Activated CD4-positive, alpha-beta memory T cell treated with anti-CD3 and anti-CD28 coated beads for 36 hours (primary cell): Measurements from ENCODE around the gene RPUSD4. TPM values are rescaled to one million over a fixed set of nuclear protein-coding genes. Genes with fewer than 3 reads are reported as not detected.

Experiments used
- CTCF ChIA-PET: fragments of 350-600 bp; sonication (Branson Sonifier 250); formaldehyde crosslinking; loops from one replicate; lab custom pipeline; 2021; ENCODE audit warnings: antibody characterized with exemption, inconsistent platforms; lab: Charles Lee
- POLR2A ChIA-PET: fragments of 350-600 bp; sonication (Branson Sonifier 250); formaldehyde crosslinking; loops from one replicate; lab custom pipeline; 2021; ENCODE audit warnings: antibody characterized with exemption; lab: Charles Lee
- DNase-seq: peaks from one replicate; pipeline ENCODE4 v3.0.0-alpha.2; 2020
- H3K27ac Mint-ChIP-seq: one replicate; pipeline ENCODE4 v1.8.0; 2021; ENCODE audit warnings: mixed read lengths
- H3K27me3 Mint-ChIP-seq: one replicate; pipeline ENCODE4 v1.8.0; 2021; ENCODE audit warnings: mixed read lengths
- H3K36me3 Mint-ChIP-seq: one replicate; pipeline ENCODE4 v1.8.0; 2021; ENCODE audit warnings: mixed read lengths
- H3K4me1 Mint-ChIP-seq: one replicate; pipeline ENCODE4 v1.8.0; 2021; ENCODE audit warnings: low read depth, mixed read lengths
- H3K4me3 Mint-ChIP-seq: one replicate; pipeline ENCODE4 v1.8.0; 2021; ENCODE audit warnings: mild to moderate bottlenecking, mixed read lengths
- H3K9me3 Mint-ChIP-seq: one replicate; pipeline ENCODE4 v1.8.0; 2021; ENCODE audit warnings: mixed read lengths
- intact Hi-C: fragments of 100-400 bp; cut with micrococcal nuclease; formaldehyde crosslinking; loops from one replicate; pipeline ENCODE4 v1.15.1; 2023
- total RNA-seq, 2 experiments: library from RNA; stranded (reverse); gene quantifications; one replicate each; pipeline ENCODE4 v1.2.3, GENCODE V29; 2021

The RPUSD4 gene
- total RNA-seq, 2 experiments from 2014 or later = 32.4 to 34.1 TPM

DNA sequence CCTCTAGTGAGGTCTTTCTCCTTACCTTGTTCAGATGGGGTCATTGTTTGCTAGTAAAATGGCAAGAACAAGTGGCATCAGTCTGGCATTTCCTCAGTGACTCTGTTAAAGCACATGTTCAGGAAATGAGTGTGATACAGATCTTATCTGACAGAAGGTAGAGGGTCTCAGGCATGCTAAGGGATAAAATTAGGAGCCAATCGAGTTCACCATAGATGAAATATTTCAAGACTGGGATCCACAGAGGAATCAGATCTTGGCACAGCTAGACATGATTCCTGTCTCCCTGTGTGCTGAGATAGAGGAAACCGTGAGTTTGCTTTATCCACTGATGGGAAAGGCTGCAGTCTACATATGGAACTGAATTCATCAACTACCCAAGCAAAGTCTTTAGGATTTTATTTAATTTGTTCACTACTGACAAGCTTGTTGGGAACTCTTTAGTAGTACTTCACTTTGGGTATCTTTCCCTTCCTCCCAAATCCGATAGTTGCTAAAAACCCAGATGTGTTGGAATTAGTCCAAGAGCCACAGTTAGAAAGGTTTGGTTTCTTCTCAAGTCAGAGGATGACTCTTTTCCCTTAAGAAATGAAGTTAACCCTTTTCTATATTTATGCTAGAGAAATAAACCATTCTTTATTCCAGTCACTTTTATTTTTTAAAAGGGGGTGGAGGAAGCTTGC, 18.5 kb upstream of the RPUSD4 start:
- Mint-ChIP-seq H3K4me1 (peaks cover 5% of the 10 kb centered on the region), H3K36me3 (peaks cover 6% of the 10 kb centered on the region), H3K9me3 (no peaks in the 10 kb centered on the region), H3K27me3 (no peaks in the 10 kb centered on the region), H3K4me3 (no peak overlapping the region), H3K27ac (no peak overlapping the region)
- ChIA-PET CTCF (no interaction called here), POLR2A (no interaction called here)
- intact Hi-C loops = no loop called here
- no peak for DNase-seq

DNA sequence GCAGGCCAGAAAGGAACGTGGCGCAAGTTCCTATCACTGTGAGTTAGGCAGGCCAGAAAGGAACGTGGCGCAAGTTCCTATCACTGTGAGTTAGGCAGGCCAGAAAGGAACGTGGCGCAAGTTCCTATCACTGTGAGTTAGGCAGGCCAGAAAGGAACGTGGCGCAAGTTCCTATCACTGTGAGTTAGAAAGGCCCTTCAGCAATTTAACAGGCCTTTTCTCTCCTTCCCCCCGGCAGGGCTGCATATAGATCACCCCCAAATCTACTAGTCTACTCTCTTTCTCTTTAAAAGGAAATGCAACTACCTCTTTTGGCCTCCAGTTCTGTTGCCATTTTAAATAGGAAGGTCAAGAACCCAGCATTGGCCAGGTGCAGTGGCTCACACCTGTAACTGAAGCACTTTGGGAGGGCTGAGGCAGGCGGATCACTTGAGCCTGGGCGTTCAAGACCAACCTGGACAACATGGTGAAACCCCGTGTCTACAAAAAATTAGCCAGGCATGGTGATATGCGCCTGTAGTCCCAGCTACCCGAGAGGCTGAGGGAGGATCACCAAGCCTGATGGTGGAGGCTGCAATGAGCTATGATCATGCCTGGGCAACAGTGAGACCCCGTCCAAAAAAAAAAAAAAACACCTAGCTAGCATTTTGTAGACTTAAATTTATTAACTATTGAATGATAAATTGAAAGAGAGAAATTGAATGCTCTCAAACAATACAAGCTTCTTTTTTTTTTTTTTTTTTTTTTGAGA, 15.1 kb upstream of the RPUSD4 start:
- Mint-ChIP-seq H3K9me3 (no peaks in the 10 kb centered on the region), H3K27me3 (no peaks in the 10 kb centered on the region), H3K4me3 (no peak overlapping the region), H3K36me3 (peaks cover 4% of the 10 kb centered on the region), H3K4me1 (peaks cover 3% of the 10 kb centered on the region), H3K27ac (no peak overlapping the region)
- intact Hi-C loops = no loop called here
- DNase-seq = no peak
- POLR2A ChIA-PET = no interaction called here
- CTCF ChIA-PET = no interaction called here

DNA sequence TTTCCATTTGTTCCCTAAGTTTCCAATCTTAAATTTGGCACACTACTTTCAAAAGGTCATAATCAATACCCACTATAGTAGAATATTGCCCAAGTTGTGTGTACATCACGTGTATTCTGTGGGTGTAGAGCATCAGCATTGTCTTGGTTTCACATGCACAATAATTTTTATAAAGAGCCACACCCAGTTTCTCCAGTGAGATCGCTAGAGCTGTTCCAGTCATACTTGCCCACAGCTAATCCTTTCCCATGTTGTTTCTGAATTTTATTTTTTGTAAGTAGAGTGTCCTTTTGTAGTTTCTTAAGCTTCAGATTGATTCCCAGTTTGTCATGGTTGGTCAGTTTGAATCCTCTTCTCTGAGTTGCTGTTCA, 13.8 kb upstream of the RPUSD4 start:
- Mint-ChIP-seq H3K4me1 (peaks cover 3% of the 10 kb centered on the region), H3K9me3 (no peaks in the 10 kb centered on the region), H3K27ac (no peak overlapping the region), H3K36me3 (peaks cover 2% of the 10 kb centered on the region), H3K4me3 (no peak overlapping the region), H3K27me3 (no peaks in the 10 kb centered on the region)
- CTCF ChIA-PET = no interaction called here
- no peak for DNase-seq
- POLR2A ChIA-PET = no interaction called here
- intact Hi-C loops = no loop called here

DNA sequence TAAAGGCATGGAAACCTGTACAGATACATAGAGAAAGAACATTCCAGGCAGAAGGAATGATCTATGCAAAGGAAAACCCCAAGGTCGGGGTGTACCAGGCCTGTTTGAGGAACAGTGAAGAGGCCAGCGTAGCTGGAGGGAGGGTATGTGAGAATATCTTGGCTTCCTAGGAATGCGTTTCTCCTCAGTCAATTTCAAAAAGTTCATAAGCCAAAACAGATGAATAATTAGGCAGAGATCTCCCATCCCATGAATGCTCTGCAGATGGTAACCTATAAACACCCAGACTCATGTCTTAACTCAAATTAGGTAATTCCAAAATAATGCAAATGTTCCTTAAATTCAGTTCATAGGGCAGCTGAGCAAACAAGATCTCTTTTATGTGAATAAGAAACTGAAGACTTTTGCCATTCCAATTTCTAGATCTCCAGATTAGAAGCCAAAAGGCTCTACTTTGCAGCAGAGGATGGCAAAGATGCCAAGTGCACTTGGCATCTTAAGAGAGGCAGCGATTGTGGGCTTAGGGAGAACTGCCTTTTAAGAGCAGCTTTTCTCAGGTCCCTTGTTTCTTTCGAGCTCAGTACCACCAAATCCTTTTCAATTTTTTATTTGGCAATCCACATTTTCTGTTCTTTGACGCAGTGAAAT, 13.3 kb upstream of the RPUSD4 start:
- H3K27ac Mint-ChIP-seq = no peak overlapping the region
- no peak for DNase-seq
- no peaks in the 10 kb centered on the region for H3K9me3 Mint-ChIP-seq
- H3K36me3 Mint-ChIP-seq = peaks cover 2% of the 10 kb centered on the region
- intact Hi-C loops = no loop called here
- no peak overlapping the region for H3K4me3 Mint-ChIP-seq
- ChIA-PET POLR2A (no interaction called here), CTCF (no interaction called here)
- no peaks in the 10 kb centered on the region for H3K27me3 Mint-ChIP-seq
- peaks cover 3% of the 10 kb centered on the region for H3K4me1 Mint-ChIP-seq

DNA sequence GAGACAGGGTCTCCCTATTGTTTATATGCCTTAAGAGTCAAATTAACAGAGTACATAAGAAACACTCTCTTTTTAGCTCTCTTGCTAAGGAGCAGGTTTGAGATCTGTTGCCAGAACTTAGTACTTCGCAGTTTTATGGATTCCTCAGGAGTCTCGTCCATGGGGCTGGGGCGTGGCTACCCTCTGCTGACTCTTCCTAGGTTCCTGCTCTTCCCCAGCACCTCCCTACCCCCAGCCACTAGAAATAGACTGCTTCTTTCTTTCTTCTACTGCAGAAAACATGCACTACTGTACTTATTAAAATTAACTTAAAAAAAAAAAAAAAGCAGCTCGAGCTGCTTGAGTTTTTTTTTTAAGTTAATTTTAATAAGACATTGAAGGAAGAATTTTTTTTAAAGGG, 8.1 kb upstream of the RPUSD4 start:
- no peaks in the 10 kb centered on the region for H3K9me3 Mint-ChIP-seq
- intact Hi-C loops = no loop called here
- ChIA-PET CTCF (interaction anchor here (0.6 to 0.7 kb wide), 2 partner anchors 767 to 1817 kb away, joined by 3 to 4 read pairs; no protein-coding TSS in a partner anchor), POLR2A (no interaction called here)
- no peak overlapping the region for H3K4me3 Mint-ChIP-seq
- H3K27ac Mint-ChIP-seq = no peak overlapping the region
- no peak for DNase-seq
- no peaks in the 10 kb centered on the region for H3K36me3 Mint-ChIP-seq
- peaks cover 21% of the 10 kb centered on the region for H3K4me1 Mint-ChIP-seq
- H3K27me3 Mint-ChIP-seq = no peaks in the 10 kb centered on the region

DNA sequence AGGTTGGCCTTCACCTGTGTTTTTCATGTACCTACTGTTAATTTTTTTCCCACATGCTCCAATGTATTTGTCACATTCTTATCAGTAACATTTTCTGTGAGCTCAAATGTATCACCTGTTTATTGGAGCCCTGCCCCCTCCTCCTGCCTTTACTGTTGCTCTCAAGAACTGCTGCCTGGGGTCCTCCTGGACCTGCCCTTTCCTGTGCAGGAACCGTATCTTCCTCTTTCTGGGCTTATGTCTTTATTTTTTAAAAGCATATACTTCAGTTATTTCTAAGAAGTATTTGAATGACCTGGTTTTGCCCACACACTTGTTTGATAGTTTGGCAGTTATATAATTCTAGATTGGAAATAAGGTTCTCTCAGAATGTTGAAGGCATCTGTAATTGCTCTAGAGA, 6.0 kb upstream of the RPUSD4 start:
- intact Hi-C loops = no loop called here
- H3K27ac Mint-ChIP-seq = no peak overlapping the region
- H3K4me3 Mint-ChIP-seq = no peak overlapping the region
- peaks cover 32% of the 10 kb centered on the region for H3K4me1 Mint-ChIP-seq
- H3K36me3 Mint-ChIP-seq = no peaks in the 10 kb centered on the region
- POLR2A ChIA-PET = no interaction called here
- no peak for DNase-seq
- H3K9me3 Mint-ChIP-seq = no peaks in the 10 kb centered on the region
- CTCF ChIA-PET = no interaction called here
- no peaks in the 10 kb centered on the region for H3K27me3 Mint-ChIP-seq

DNA sequence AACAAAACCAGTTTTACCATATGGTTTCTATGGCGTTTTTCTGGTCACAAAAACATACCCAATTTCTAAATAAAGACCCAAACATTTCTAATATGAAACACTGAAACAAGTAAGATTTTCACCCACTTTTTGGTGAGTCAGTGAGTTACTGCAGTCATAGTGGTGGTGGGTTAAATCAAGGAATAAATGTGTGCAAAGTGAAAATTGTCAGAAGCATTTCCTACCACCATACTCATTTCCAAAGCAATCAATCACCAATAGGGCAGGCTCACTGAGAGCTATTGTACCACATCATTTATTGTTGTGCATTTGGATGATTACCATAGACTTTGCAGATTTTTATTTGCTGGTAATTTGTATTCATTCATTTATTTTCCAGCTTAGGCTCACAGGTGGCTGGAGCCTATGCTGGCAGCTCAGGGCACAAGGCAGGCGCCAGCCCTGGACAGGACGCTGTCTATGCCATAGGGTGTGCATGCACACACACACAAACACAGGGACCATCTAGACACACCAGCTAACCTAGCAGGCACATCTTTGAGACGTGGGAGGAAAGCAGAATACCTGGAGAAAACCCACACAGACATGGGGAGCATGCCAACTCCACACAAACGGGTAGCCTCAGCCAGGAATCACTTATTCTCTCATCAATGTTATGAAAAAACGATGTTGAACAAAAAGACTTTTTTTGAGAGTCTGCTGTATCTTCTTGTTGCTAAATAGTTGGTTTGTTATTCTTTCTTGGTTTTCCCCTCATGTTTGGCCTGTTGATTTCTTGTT, 5.3 kb upstream of the RPUSD4 start:
- H3K36me3 Mint-ChIP-seq = no peaks in the 10 kb centered on the region
- intact Hi-C loops = loop anchor here (1.0 kb wide), 1 partner anchor 17 kb away; no protein-coding TSS in a partner anchor
- H3K27me3 Mint-ChIP-seq = no peaks in the 10 kb centered on the region
- no peak overlapping the region for H3K27ac Mint-ChIP-seq
- no peak for DNase-seq
- peaks cover 36% of the 10 kb centered on the region for H3K4me1 Mint-ChIP-seq
- no peak overlapping the region for H3K4me3 Mint-ChIP-seq
- H3K9me3 Mint-ChIP-seq = no peaks in the 10 kb centered on the region
- CTCF ChIA-PET = no interaction called here
- POLR2A ChIA-PET = no interaction called here

GRCh38 chr11:126214841-126215240, 3.4 kb upstream of the RPUSD4 start:
- peaks cover 47% of the 10 kb centered on the region for H3K4me1 Mint-ChIP-seq
- H3K27ac Mint-ChIP-seq = no peak overlapping the region
- intact Hi-C loops = no loop called here
- ChIA-PET POLR2A (interaction anchor here (0.6 kb wide), 1 partner anchor 47 kb away, joined by 3 read pairs; no protein-coding TSS in a partner anchor), CTCF (no interaction called here)
- H3K36me3 Mint-ChIP-seq = no peaks in the 10 kb centered on the region
- H3K27me3 Mint-ChIP-seq = no peaks in the 10 kb centered on the region
- H3K4me3 Mint-ChIP-seq = no peak overlapping the region
- no peak for DNase-seq
- no peaks in the 10 kb centered on the region for H3K9me3 Mint-ChIP-seq

- peaks cover 51% of the 10 kb centered on the region for H3K4me1 Mint-ChIP-seq
These were observed 3.0 kb upstream of the RPUSD4 start for GRCh38 chr11:126214441-126214840.

DNA sequence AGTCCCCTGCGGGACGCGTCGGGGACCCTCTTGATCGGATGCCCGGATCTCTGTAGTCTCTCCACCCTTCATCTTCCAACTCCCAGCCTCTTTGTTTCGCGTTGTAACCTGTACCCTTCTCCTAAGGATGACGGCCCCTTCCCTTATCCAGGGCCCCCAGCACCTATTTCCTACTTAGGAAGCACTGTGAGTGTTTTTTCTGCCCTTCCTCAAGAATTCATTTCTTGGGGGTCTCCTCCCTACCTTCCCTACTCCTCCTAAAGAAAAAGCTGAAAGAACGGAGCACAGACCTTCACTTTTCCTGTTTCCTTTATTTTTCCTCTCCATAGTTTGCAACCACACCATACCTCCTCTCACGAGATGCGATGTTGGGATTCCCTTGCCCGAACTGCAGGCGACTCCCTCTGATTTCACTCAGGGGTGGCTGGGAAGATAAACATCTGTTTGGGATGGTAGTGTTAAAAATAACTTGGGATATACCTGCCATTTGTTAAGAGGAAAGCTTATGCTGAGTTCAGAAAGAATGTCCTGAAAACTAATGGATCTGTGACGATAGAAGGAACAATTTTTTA, 725 bp upstream of the RPUSD4 start:
- CTCF ChIA-PET = interaction anchor here (1.2 to 1.5 kb wide), 2 partner anchors 274 to 306 kb away, joined by 3 to 4 read pairs; no protein-coding TSS in a partner anchor

More at GRCh38 chr11:126214441-126214840, 3.0 kb upstream of the RPUSD4 start:
- DNase-seq = no peak
- Mint-ChIP-seq H3K27me3 (no peaks in the 10 kb centered on the region), H3K36me3 (peaks cover 3% of the 10 kb centered on the region), H3K4me3 (no peak overlapping the region), H3K9me3 (no peaks in the 10 kb centered on the region), H3K27ac (no peak overlapping the region)
- POLR2A ChIA-PET = interaction anchor here (0.6 kb wide), 1 partner anchor 48 kb away, joined by 3 read pairs; no protein-coding TSS in a partner anchor
- intact Hi-C loops = no loop called here
- CTCF ChIA-PET = interaction anchor here (0.6 to 0.7 kb wide), 2 partner anchors 225 to 271 kb away, joined by 3 to 4 read pairs; no protein-coding TSS in a partner anchor

DNA sequence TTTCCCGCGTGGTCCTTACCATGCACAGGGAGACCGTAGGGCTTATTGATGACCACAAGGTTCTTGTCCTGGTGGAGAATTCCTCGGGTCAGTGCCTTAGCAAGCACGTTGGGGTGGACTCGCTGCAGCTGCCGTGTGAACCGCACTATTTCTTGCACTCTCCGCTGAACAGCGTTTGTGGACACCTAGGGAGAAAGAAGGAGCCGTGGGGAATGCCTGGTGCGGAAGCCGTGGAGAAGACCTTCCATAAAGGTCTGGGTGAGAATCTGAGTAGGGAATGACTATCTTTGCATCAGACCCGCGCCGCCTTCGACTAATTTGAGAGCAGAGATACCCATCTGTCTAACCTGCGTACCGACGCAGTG, 597 bp downstream of the RPUSD4 start:
- H3K4me1 Mint-ChIP-seq = peaks cover 38% of the 10 kb centered on the region
- ChIA-PET POLR2A (interaction anchor here (1.3 to 3.0 kb wide), 3 partner anchors 57 to 143 kb away, joined by 3 to 8 read pairs (median 3); partner anchors contain the start of genes FOXRED1 and SRPRA), CTCF (interaction anchor here (0.5 to 1.5 kb wide), 3 partner anchors 273 to 308 kb away, joined by 3 to 5 read pairs (median 4); partner anchors contain the start of gene PUS3)
- H3K36me3 Mint-ChIP-seq = peaks cover 20% of the 10 kb centered on the region
- peak overlapping the region; percentile 98 for H3K4me3 Mint-ChIP-seq
- DNase-seq = peak; percentile 12
- peak overlapping the region; percentile 89 for H3K27ac Mint-ChIP-seq
- intact Hi-C loops = loop anchor here (1.0 kb wide), 7 partner anchors 57 to 619 kb away; partner anchors contain the start of genes DCPS, HYLS1, SRPRA and STT3A
- H3K9me3 Mint-ChIP-seq = no peaks in the 10 kb centered on the region
- no peaks in the 10 kb centered on the region for H3K27me3 Mint-ChIP-seq

More for the DNA sequence above, 725 bp upstream of the RPUSD4 start:
- Mint-ChIP-seq H3K27ac (peak overlapping the region; percentile 89), H3K4me1 (peaks cover 48% of the 10 kb centered on the region), H3K27me3 (no peaks in the 10 kb centered on the region), H3K36me3 (peaks cover 15% of the 10 kb centered on the region), H3K4me3 (peak overlapping the region; percentile 98), H3K9me3 (no peaks in the 10 kb centered on the region)
- intact Hi-C loops = no loop called here
- POLR2A ChIA-PET = interaction anchor here (0.7 to 3.0 kb wide), 4 partner anchors 55 to 1693 kb away, joined by 3 to 8 read pairs (median 3); partner anchors contain the start of genes FOXRED1 and SRPRA
- no peak for DNase-seq
